Neural progenitor cell (in vitro differentiated cells): ENCODE results near the gene GAB2. TPM values are rescaled to one million over a fixed set of nuclear protein-coding genes. Genes with fewer than 3 reads are reported as not detected.

Experiments used
- DNase-seq: peaks from one replicate; pipeline ENCODE4 v3.0.0-alpha.2; 2016; ENCODE audit warnings: low spot score
- H2AFZ ChIP-seq: fragments of 200-600 bp; sonication (generic); replicated peaks from 2 replicates; pipeline ENCODE4 v1.6.1; 2016; ENCODE audit warnings: antibody characterized with exemption
- H3F3A ChIP-seq: fragments of 200-600 bp; sonication (generic); 2 replicates; pipeline ENCODE4 v1.6.1; 2016; ENCODE audit warnings: antibody characterized with exemption, low read depth
- H3K27ac ChIP-seq: fragments of 200-600 bp; sonication (generic); 2 replicates; pipeline ENCODE4 v1.5.1; 2016; ENCODE audit warnings: mild to moderate bottlenecking
- H3K27me3 ChIP-seq: fragments of 200-600 bp; sonication (generic); 2 replicates; pipeline ENCODE4 v1.6.1; 2016; ENCODE audit warnings: mild to moderate bottlenecking, moderate library complexity
- H3K36me3 ChIP-seq: fragments of 200-600 bp; sonication (generic); 2 replicates; pipeline ENCODE4 v1.5.1; 2016
- H3K4me1 ChIP-seq: fragments of 200-600 bp; sonication (generic); 2 replicates; pipeline ENCODE4 v1.6.1; 2016; ENCODE audit warnings: mixed run types
- H3K4me2 ChIP-seq: fragments of 200-600 bp; sonication (generic); 2 replicates; pipeline ENCODE4 v1.6.1; 2016
- H3K4me3 ChIP-seq: fragments of 200-600 bp; sonication (generic); 2 replicates; pipeline ENCODE4 v1.5.1; 2016
- H3K79me2 ChIP-seq: fragments of 200-600 bp; sonication (generic); 2 replicates; pipeline ENCODE4 v1.6.1; 2016; ENCODE audit warnings: low read depth
- H3K9ac ChIP-seq: fragments of 200-600 bp; sonication (generic); 2 replicates; pipeline ENCODE4 v1.6.1; 2016
- H3K9me3 ChIP-seq: fragments of 200-600 bp; sonication (generic); 2 replicates; pipeline ENCODE4 v1.5.1; 2016; ENCODE audit warnings: low read depth
- H4K20me1 ChIP-seq: fragments of 200-600 bp; sonication (generic); 2 replicates; pipeline ENCODE4 v1.6.1; 2016; ENCODE audit warnings: low read depth
- H3K27ac Mint-ChIP-seq: 3 replicates; pipeline ENCODE4 v1.8.0; 2021; ENCODE audit warnings: mixed read lengths
- H3K27me3 Mint-ChIP-seq: 2 replicates; pipeline ENCODE4 v1.8.0; 2022; ENCODE audit warnings: low read depth, mild to moderate bottlenecking, inconsistent platforms, moderate library complexity, mixed read lengths; ENCODE audit not compliant: insufficient read depth
- H3K36me3 Mint-ChIP-seq: 3 replicates; pipeline ENCODE4 v1.8.0; 2021; ENCODE audit warnings: mixed read lengths
- H3K4me1 Mint-ChIP-seq: 3 replicates; pipeline ENCODE4 v1.8.0; 2021; ENCODE audit warnings: mixed read lengths
- H3K4me3 Mint-ChIP-seq: 3 replicates; pipeline ENCODE4 v1.8.0; 2021; ENCODE audit warnings: mild to moderate bottlenecking, moderate library complexity, mixed read lengths
- H3K9me3 Mint-ChIP-seq: 3 replicates; pipeline ENCODE4 v1.8.0; 2020; ENCODE audit warnings: mixed read lengths
- CTCF ChIP-seq: fragments of 200-600 bp; sonication (generic); IDR thresholded peaks from 2 replicates; pipeline ENCODE4 v1.5.1; 2017; ENCODE audit warnings: antibody characterized with exemption, mild to moderate bottlenecking
- EZH2 ChIP-seq: fragments of 200-600 bp; sonication (generic); IDR thresholded peaks from 2 replicates; pipeline ENCODE4 v1.6.1; 2017; ENCODE audit warnings: antibody characterized with exemption, mild to moderate bottlenecking, moderate library complexity
- EZH2phosphoT487 ChIP-seq: fragments of 200-600 bp; sonication (generic); IDR thresholded peaks from 2 replicates; pipeline ENCODE4 v1.6.1; 2017; ENCODE audit warnings: antibody characterized with exemption
- total RNA-seq: library from RNA; depleted of rRNA; stranded (reverse); fragments of >200 nt; gene quantifications from 2 replicates; pipeline ENCODE4 v1.2.3, GENCODE V29; 2015; ENCODE audit warnings: low replicate concordance

Gene GAB2
- total RNA-seq, 1 donor from 2014 or later: 11.1 TPM

GRCh38 chr11:78192223-78192719 lies 225.3 kb downstream of the GAB2 start:
- H3K4me3 ChIP-seq: no peak overlapping the region
- no peaks in the 10 kb centered on the region for H4K20me1 ChIP-seq
- Mint-ChIP-seq H3K4me1 (peaks cover 51% of the 10 kb centered on the region), H3K4me3 (peak overlapping the region; percentile 38), H3K27me3 (peaks cover 3% of the 10 kb centered on the region), H3K9me3 (no peaks in the 10 kb centered on the region), H3K27ac (no peak overlapping the region), H3K36me3 (peaks cover 2% of the 10 kb centered on the region)
- H3K27me3 ChIP-seq: peaks cover 5% of the 10 kb centered on the region
- DNase-seq: no peak
- no peaks in the 10 kb centered on the region for H3K79me2 ChIP-seq
- peaks cover 12% of the 10 kb centered on the region for H3K4me1 ChIP-seq
- no peak overlapping the region for H3K9ac ChIP-seq
- no peak overlapping the region for H3K27ac ChIP-seq
- H3K36me3 ChIP-seq: no peaks in the 10 kb centered on the region
- no peak overlapping the region for H2AFZ ChIP-seq
- no peaks in the 10 kb centered on the region for H3F3A ChIP-seq
- no peak overlapping the region for H3K4me2 ChIP-seq
- TF ChIP-seq EZH2: no peak
- TF ChIP-seq EZH2phosphoT487: no peak
- TF ChIP-seq CTCF: no peak
- no peaks in the 10 kb centered on the region for H3K9me3 ChIP-seq

- Histone ChIP-seq H2AFZ (no peak overlapping the region), H3K36me3 (no peaks in the 10 kb centered on the region), H3K4me1 (peaks cover 12% of the 10 kb centered on the region), H3K4me2 (no peak overlapping the region), H3K9ac (no peak overlapping the region), H4K20me1 (no peaks in the 10 kb centered on the region), H3K27ac (no peak overlapping the region), H3K9me3 (no peaks in the 10 kb centered on the region), H3K79me2 (no peaks in the 10 kb centered on the region), H3K4me3 (no peak overlapping the region), H3F3A (no peaks in the 10 kb centered on the region), H3K27me3 (peaks cover 11% of the 10 kb centered on the region)
- Mint-ChIP-seq H3K36me3 (peaks cover 1% of the 10 kb centered on the region), H3K9me3 (no peaks in the 10 kb centered on the region), H3K27ac (no peak overlapping the region), H3K27me3 (peaks cover 6% of the 10 kb centered on the region), H3K4me3 (peak overlapping the region; percentile 42), H3K4me1 (peaks cover 56% of the 10 kb centered on the region)
- no peak for TF ChIP-seq CTCF
- TF ChIP-seq EZH2phosphoT487: no peak
- no peak for TF ChIP-seq EZH2
- DNase-seq: no peak
Observed at GRCh38 chr11:78190871-78191538, 226.6 kb downstream of the GAB2 start.

GRCh38 chr11:78190374-78190773 lies 227.2 kb downstream of the GAB2 start:
- Mint-ChIP-seq H3K4me1 (peaks cover 55% of the 10 kb centered on the region), H3K27me3 (peaks cover 6% of the 10 kb centered on the region), H3K27ac (no peak overlapping the region), H3K36me3 (no peaks in the 10 kb centered on the region), H3K9me3 (no peaks in the 10 kb centered on the region), H3K4me3 (peak overlapping the region; percentile 94)
- no peaks in the 10 kb centered on the region for H3K9me3 ChIP-seq
- H3F3A ChIP-seq: no peaks in the 10 kb centered on the region
- H3K79me2 ChIP-seq: no peaks in the 10 kb centered on the region
- H3K36me3 ChIP-seq: no peaks in the 10 kb centered on the region
- DNase-seq: no peak
- peaks cover 12% of the 10 kb centered on the region for H3K4me1 ChIP-seq
- H3K27ac ChIP-seq: no peak overlapping the region
- no peak overlapping the region for H3K9ac ChIP-seq
- H4K20me1 ChIP-seq: no peaks in the 10 kb centered on the region
- peaks cover 11% of the 10 kb centered on the region for H3K27me3 ChIP-seq
- TF ChIP-seq EZH2phosphoT487 (no peak), CTCF (no peak), EZH2 (no peak)
- no peak overlapping the region for H2AFZ ChIP-seq
- no peak overlapping the region for H3K4me3 ChIP-seq
- H3K4me2 ChIP-seq: no peak overlapping the region
